HPDE6-E6E7 (cell line): ENCODE results near the gene TPST1.

Source experiments
- DNase-seq: peaks from one replicate; pipeline ENCODE4 v3.0.0; 2011; ENCODE audit warnings: missing footprints; ENCODE audit errors: extremely low spot score

The TPST1 gene

DNA sequence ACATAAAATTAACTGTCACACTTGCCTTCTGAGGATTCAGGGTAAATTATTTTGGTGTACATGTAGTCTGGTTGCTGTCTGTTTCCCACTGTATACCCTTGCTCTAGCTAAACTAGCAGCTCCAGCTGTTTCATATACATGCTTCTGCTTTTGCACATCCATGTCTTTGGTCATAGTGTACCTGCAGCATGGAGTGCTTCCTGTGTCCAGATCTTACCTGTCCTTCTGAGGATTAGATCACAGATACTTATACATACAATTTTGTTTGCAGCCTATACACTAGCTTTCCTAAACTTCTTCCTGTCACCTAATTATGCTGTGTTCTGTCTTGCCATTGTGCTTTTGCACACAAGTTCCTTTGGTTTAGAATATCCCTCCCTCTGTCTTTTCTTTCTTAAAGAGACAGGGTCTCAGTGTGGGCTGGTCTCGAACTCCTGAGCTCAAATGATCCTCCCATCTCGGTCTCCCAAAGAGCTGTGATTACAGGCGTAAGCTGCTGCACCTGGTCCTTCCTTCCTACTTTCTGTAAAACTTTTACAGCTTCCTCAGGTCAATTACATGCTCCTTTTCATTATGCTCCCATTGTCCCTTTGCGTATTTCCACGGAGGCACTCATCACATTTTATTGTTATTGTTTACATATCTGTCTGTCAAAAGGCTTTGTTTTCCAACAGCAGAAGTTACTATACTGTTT, 33.8 kb downstream of the TPST1 start:
- DNase-seq, result no peak

DNA sequence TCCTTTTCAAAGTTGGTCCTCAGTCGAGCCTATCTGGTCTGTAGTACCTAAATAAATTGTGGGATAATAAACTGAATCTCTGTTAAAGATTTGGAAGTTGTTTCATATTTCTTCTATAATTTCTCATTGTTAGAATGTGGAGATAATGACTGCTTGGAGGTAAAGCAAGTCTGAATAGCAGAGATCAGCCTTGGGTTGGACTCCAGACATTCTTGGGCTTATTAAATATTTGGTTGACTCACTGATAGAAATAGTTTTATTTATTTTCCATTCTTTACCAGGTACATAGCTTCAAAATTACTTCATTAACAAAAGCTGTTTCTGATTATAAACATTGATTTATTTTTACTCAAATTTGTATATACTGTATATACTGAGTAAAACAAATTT, 34.3 kb downstream of the TPST1 start:
- DNase-seq, result no peak

DNA sequence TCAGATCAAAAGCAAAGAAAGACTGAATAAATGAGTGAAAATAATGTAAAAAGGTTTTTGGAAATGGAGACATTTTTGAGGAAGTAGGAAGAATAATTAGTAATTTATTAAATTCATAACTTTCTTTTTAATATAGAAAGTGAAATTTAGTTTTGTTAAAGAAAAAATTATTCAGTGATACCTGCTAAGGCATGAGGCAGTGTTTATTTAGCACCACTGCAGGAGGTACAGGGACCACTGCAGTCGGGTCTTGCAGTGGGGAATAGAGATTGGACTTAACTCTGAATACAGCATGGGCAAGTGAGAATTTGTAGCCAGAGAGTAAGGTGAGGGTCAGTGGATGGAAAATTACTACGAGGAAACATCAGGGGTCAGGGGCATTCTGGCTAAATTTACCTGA, 39.9 kb downstream of the TPST1 start:
- no peak for DNase-seq

DNA sequence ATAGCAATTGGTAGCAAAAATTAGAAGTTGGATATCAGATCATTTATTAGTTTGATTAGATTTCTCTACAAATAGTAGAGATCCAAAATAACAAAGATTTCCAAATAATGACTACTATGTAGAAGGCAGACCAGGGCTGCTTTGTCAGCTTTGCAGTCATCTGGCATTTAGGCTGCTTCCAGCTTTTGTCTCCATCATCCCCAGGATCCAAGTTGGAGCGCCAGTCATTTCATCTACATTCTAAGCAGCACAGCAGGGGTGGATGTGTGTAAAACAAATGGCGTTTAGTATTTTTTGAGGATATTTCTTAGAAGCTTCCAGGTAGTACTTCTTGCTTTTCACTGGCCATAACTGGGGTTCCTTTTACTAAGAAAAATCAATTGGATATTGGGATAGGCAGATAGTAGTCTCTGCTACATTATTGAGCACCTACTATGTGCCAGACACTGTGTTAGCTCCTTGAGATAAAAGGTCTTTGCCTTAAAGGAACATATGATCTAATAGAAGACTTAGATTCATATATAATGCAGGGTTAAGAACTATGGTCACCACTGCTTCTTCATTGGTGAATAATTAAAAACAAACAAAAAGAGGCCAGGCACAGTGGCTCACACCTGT, 41.5 kb downstream of the TPST1 start:
- DNase-seq, result no peak

DNA sequence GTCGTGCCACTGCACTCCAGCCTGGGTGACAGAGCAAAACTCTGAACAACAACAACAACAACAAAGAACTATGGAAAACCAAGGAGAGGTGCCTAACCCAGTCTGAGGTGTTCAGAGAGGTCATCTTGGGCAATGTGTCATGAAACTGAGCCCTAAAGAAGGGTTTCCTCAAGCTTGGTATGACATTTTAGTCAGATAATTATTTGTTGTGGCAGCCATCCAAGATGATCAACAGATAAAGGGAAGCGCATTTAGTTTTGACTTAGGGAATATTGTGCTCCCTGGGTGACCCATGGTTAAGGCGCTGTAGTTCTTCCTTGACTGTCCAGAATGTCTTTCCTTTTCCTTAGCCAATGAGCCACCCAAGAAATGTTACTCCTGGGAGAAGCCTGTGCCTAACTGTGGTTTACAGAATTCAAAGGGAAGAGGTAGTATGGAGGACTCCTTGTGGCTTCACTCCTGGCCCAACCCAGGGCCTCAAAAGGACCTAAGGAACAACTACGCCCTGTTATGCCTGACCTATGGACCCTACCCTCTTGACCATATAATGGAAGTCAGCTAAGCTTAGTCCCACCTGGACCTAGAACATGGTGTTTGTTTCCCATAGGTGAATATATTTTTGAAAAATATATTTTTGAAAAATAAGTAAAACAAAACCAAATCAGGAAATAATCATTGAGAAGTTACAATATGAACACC, 42.4 kb downstream of the TPST1 start:
- no peak for DNase-seq

DNA sequence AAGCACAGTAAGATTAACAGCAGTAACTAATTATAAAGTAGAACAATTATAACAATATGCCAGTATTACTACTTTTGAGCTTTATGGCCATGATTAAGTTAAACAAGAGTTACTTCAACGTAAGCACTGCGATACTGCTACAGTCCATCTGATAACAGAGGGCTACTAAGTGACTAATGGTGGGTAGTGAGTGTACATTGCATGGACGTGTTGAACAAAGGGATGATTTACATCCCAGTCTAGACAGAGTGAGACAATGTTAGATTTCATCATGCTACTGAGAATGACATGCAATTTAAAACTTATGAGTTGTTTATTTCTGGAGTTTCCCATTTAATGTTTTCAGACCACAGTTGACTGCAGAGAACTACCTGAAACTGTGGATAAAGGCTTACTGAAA, 45.6 kb downstream of the TPST1 start:
- peak; percentile 66 for DNase-seq

DNA sequence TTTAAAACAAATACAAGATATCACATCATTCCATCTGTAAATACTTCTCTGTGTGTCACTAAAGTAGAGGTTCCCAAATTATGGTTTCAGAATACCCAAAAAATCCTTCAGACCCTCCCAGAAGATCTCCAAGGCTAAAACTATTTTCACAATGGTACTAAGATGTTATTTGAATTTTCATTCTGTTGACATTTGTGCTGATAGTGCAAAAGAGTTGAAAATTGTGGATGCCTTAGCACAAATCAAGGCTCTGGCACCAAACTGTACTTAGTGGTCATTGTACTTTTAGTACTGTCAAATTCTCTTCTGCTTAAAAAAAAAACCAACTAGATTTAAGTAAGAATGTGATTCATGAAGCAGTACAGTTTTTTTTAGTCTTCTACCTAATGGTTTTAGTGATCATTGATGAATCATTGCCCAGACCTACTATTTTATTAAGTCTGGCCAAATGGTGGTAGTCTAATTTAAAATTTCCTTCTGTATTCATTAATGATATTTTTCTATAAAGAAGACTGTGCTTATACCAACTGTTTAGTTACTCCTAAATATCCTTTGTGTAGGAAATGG, 50.5 kb downstream of the TPST1 start:
- no peak for DNase-seq

DNA sequence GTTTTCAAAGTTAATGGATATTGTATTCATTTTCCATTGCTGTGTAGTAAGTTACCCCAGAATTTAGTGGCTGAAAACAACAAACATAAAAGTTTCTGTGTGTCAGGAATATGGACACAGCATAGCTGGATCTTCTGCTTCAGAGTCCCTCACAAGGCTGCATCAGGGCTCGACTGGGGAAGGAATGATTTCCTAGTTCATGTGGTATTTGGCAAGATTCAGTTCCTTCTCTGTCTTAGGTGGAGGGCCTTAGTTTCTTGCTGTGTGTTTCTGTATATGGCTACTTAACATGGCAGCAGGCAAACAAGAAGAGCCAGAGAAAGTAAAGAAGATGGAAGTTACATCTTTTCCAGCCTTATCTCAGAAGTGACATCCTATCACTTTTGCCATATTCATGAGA, 51.1 kb downstream of the TPST1 start:
- DNase-seq, result no peak

DNA sequence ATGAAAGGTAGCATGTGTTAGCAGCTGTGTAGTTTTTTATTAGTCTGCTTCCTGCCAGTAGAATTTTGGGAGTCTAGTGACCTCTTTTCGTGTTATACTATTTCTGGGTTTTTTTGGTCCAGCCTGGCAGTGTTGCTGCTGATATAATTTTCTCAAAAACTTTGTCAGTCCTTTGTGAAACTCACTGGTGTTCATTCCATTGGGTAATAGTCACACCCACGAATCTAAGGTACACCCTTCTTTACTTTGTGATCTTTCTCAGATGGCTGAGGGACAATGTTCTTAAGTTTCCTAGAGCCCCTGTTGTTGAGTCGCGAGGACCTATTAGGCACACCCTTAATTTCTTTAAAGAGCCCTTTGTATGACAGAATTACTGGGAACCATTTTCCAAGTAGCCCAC, 52.3 kb downstream of the TPST1 start:
- DNase-seq, result no peak

DNA sequence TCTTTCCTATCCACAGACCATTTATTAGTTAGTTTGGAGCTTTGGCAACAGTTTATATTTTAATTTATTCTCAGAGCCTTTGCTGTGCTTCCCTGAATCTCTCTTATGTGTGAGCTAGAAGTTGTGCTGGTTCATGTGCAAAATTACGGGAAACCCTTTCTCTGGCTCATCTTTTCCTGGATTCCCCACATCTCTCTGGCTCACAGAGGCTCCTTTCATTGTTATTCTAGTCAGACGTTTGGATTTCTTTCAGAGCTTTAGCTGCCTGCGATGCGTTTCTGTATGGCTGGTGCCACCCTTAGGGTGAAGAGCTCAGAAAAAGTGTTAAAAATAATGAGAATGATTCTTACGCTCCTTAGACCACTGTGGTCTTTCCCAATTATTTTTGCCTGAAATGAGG, 53.3 kb downstream of the TPST1 start:
- no peak for DNase-seq

DNA sequence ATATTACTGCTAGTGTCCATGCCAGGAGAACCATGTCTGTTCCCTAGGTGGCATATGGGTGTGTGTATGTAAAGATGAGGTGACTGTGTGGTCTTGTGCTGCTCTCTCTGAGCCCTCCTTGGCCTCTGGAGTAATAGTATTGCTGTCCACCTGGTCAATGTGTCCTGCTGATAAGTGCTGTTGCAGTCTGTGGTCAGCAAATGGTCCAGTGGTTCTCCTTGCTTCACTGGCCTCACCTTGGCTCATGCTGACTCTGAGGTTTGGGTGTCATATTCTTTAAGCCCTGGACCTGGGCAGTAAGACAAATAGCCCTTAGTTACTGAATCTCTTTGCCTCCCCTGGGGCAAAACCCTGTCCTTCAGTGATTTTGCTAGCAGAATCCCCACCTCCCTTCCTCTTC, 56.8 kb downstream of the TPST1 start:
- DNase-seq, result no peak

DNA sequence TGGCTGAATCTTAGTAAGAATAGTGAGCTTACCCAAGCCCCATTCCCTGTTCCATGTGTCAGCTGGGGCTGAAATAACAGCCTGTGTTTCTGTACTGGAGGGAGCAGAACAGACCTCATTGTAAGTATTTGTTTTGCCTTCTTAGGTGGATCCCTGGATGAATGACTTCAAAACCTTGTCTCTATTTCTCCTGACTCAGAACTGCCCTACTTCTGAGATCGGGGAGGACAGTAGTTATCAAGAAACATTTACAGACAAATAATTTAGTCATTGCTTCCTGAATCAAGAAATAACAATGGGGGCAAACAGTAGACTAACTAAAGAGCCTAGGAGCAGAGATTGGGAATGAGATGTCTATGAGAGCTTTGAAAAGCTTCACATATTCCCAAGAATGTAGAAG, 58.8 kb downstream of the TPST1 start:
- no peak for DNase-seq

DNA sequence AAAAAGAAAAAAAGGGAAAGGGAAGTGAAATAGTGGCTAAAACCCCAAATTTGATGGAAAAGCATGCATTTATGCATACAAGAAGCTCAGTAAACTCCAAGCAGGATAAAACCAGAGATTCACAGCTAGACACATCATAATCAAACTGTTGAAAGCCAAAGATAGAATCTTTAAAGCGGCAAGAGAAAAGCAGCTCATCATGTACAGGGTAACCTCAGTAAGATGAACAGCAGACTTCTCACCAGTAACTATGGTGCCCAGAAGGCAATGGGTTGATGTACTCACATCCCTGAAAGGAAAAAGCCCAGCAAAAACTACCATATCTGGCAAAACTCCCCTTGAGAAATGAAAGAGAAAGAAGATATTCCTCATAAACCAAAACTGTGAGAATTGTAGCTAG, 60.4 kb downstream of the TPST1 start:
- DNase-seq, result peak; percentile 29

DNA sequence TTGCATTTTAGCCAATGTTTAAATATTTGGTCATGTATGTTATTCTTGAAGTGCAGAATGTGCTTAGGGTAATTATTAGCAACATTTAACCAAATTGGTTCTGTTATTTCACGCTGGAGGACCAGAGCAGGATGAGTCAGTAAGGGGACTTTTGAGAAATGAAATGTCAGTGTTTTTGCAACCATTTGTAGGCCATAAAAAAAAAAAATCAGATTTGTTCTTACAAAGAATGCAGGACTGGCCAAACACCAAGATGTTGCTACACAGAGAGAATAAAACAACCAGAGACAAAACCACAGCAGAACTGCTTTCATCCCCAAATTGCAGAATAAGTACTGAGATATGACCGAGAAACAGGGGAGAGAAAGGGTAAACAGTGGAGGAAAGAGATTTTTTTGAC, 62.1 kb downstream of the TPST1 start:
- DNase-seq, result no peak

DNA sequence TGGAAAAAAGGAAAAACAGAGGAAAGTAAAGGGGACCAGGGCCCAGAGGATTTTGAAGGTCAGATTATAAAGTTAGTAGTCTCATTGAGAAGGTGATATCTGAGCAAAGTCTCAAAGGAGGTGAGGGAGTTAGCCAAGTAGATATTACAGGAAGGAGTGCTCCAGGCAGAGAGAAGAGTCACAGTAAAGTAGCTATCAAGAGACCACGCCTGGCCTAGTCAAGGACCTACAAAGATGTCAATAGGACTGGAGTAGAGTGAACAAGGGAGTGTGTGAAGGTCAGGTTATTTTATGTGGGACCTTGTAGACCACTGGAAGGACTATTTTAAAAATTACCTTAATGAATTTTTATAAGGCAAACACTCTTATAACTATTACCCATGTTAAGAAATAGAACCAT, 64.8 kb downstream of the TPST1 start:
- no peak for DNase-seq

DNA sequence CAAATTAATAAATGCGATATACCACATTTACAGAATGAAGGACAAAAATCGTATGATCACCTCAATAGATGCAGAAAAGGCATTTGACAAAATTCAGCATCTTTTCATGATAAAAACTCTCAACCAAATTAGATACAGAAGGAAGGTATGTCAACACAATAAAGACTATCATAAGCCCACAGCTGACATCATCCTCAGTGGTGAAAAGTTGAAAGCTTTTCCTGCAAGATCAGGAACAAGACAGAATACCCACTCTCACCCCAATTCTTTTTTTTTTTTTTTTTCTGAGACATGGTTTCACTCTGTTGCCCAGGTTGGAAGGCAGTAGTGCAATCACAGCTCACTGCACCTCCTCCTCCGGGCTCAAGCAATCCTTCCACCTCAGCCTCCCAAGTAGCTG, 67.2 kb downstream of the TPST1 start:
- DNase-seq, result no peak

DNA sequence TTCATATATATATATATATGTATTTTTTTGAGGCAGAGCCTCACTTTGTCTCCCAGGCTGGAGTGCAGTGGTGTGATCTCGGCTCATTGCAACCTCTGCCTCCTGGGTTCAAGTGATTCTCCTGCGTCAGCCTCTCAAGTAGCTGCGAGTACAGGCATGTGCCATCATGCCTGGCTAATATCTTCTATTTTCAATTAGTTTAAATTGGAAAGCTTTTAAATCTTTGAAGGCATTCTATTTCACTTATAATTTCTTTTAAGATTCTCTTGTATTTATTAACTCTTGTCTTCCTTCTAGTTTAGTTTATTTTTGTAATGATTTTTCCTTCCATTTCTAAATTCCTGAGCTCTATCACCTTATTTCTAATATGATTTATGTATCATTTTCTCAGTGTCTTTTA, 71.2 kb downstream of the TPST1 start:
- DNase-seq, result no peak

DNA sequence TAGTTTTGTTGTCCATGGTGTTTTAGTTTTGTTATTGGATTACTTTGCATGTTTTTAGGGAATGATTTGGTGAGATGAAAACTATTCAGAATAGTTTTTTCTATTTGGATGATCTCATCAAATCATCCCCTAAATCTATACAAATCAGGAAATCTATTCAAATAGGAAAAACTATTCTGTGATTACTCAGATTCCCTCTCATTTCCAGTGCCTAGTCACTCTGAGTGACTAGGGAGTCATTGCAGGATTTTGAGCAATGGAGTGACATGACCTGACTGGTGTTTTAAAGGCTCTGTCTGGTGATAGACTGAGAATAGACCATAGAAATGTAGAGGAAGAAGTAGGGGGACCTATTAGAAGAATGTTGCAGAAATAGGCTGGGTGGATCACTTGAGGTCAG, 72.4 kb downstream of the TPST1 start:
- no peak for DNase-seq

DNA sequence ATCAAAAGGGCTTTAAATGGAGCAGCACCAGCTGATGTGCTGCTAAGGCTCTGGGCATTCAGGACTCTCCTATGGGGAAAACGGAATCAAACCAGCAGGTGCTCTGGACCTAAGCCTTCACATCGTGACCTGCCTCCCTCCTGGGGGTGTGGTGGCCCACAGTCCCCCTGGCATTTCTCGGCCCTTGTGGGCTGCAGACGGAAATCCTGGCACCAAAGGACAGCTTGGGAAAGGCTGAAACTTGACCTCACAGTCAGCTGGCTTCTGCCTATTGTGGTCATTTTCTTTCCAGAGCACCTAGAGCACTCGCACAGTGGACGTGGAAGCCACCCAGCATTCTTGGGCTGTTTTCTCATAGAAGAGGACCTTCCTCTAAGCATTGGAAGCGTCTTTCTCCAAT, 74.8 kb downstream of the TPST1 start:
- no peak for DNase-seq

DNA sequence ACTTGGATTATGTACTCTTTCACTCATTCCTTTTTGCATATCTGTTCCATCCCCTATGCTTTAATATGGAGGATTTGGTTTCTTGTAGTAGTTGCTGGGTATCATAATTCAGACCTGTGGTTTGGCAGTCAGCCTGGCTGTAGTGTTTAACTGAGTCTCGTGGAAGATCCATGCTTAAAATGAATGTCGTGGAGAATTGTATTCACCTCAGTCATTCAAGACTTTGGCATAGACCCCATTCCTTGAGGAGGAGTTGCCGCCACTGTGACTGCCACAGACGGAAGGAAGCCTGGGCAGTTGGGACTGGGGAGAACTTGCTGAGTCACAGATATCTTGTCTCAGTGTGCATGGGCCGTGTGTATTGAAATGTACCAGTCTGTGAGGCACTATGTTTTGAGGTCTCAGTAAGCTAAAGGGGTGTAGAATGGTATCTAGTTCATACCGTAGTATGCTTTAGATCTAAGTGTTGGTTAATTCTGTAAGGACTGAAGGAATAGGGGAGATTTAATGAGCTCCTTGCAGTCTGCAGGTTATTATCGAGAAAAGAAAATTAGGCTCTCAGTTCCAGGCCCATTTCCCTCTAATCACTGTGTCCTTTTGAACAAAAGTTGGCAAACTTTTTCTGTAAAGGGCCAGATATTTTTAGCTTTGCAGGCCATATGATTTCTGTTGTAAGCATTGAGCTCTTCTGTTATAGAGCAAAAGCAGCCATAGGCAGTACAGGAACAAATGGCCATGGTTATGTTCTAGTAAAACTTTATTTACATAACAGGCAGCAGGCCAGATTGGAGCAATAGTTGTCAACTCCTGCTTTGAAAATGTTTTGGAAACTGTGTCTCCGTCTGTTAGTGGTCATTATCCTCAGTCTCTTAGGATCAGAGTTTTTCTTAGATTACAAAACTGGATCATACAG, 76.8 kb downstream of the TPST1 start:
- DNase-seq, result no peak

DNA sequence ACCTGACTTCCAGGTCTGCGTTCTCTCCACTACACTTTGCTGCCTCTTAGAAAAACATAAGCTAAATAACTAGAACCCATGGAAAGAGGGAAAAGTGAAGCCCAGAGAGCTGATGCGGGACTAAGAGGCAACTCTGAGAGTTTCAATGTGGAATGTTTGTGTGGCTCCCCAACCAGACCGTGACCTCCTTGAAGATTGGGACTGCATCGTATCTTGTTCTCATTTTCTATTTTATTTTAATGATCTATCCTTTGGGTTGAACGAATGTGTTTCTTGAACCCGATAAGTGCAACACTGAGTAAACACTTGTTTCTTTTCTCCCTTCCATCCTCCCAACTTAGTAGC, 77.4 kb downstream of the TPST1 start:
- DNase-seq, result no peak
